Posterior cingulate gyrus (tissue), 11 donors: ENCODE results near the gene ZNG1A.
"Not testable (repeated sequence)": the region's sequence is repeated elsewhere in the genome, so short reads cannot be mapped to it uniquely, and the experiment has no call there.

Experiments
- DNase-seq, 10 donors: peaks; one replicate each; pipeline versions ENCODE4 v3.0.0 to v3.0.0-alpha.2; 2020 to 2021; ENCODE audit warnings: mixed read lengths in 3 of 10
- intact Hi-C: fragments of 100-400 bp; cut with DNase I; formaldehyde crosslinking; loops from one replicate; pipeline ENCODE4 v1.15.1; 2023

ZNG1A gene

GRCh38 chr9:100430-100829 lies 78.4 kb downstream of the ZNG1A start:
- intact Hi-C loops, DNase-seq: not testable (repeated sequence)

GRCh38 chr9:99867-100266 lies 79.0 kb downstream of the ZNG1A start:
- DNase-seq, intact Hi-C loops: not testable (repeated sequence)

DNA sequence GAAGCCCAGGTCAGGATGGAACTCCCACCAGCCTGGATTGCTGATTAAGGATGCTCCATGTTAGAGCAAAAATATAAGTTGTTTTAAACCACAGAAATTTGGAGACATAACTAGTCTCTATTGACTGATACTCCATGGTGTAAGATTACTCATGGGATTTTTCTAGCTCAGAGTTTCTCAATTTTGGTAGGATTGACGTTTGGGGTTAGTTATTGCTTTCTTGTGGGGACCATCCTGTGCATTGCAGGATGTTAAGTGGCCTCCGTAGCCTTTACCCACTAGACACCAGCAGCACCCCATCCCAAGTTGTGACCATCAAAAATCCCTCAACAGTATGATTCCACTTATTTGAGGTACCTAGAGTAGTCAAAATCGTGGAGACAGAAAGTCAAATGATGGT lies 80.1 kb downstream of the ZNG1A start:
- intact Hi-C loops, DNase-seq: not testable (repeated sequence)

- intact Hi-C loops = not testable (repeated sequence)
- DNase-seq = peak in 1 of 10 donors; percentile 66
These were observed 83.9 kb downstream of the ZNG1A start for GRCh38 chr9:94992-95391.

GRCh38 chr9:94323-94722 lies 84.5 kb downstream of the ZNG1A start:
- intact Hi-C loops, DNase-seq: not testable (repeated sequence)

DNA sequence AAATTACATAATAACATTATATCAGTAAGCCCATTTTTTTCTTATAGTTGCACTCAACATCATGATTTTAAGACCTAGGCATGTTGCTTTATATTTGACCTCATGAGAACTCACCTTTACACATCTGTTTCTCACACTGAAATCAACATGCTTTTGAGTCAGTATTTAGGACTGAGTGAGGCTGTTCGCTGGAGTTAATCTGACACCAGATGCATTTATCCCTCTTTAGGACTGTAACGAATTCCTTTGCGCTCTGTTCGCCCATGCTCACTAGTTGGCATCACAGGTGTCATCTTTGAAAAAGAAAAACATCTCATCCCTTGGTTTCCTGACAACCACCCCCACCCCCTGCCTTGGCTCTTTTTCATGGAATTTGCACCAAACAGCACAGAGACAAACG lies 84.9 kb downstream of the ZNG1A start:
- DNase-seq, intact Hi-C loops: not testable (repeated sequence)

DNA sequence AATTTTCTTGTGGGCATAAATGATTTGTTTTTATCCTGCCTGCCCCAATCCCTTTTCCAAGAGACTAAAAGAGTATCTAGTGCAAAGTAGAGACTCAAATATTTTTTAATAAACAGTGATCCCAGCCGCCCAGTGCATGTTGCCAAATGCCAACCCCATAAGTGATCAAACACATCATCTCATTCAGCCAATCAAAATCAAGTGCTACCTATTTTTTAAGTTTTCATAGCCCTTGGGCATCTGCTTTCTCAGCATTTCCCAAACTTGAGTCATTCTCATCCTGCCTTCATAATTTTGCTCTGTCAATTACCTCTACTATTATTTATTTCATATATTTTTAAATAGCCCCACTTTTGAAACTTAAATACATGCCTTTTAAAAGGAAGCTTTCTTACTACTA lies 88.0 kb downstream of the ZNG1A start:
- DNase-seq, intact Hi-C loops: not testable (repeated sequence)

DNA sequence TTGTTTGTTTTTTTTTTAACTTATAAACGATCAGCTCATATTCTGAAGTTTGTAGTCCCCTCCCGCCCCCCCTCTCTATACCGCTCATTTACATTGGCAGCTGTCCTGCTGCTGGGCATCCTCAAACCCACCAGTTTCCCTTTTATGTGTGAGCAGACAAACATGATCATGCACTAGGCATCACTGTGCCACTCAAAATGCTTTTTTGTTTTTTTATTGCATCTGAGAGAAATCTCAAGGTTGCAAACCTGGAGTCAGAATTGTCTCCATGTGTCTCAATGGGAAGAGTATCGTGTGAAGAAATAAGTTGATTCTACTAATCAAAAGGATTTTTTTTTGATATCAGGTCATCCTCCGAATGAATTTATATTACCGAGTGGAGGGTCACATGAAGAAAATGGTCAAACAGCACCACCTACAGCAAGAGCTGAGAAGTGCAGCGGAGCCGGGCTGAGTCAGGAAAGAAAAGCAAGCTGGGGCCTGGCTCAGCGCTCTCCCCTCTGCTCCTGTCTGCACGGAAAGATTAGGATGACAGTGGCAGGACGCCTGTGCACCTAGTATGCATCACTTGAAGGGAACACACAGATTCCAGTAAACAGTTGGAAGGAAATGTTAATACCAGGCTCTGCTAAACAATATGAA lies 90.3 kb downstream of the ZNG1A start:
- intact Hi-C loops, DNase-seq: not testable (repeated sequence)

DNA sequence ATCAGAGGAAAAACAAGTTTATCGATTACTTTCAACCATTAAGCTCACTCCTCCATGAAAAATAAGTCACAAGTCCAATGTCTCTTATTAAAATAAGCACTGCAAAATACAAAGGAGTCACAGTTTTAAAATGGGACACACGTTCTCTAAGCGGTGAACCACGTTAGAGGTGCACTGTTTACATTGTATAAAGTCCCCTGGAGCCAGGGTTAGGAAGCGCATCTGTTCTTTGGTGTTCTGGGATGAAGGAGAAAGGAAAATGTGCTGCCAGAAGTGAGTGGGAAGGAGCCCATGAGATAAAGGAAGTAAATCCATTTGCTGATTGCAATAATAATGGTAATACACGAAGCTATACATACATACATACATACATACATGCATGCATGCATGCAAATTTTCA lies 91.0 kb downstream of the ZNG1A start:
- DNase-seq, intact Hi-C loops: not testable (repeated sequence)

DNA sequence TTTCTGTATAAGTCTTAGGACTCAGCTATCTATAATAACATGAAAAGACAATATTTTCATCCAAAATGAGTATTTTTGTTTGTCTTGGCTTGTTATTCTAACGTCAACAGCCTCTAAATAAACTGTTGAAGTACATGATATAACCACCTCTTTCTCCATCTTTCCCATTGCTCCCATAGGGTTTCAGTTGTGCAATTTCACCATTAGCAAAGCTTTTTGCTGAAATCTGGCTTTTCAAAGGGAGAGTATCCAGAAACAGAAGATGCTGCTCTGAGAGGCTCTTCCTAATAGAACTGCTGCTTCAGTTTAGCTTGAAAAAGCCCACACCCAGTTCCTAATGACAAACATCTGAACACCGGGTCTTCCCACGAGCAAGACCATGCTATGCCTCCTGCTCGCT lies 91.8 kb downstream of the ZNG1A start:
- intact Hi-C loops, DNase-seq: not testable (repeated sequence)

DNA sequence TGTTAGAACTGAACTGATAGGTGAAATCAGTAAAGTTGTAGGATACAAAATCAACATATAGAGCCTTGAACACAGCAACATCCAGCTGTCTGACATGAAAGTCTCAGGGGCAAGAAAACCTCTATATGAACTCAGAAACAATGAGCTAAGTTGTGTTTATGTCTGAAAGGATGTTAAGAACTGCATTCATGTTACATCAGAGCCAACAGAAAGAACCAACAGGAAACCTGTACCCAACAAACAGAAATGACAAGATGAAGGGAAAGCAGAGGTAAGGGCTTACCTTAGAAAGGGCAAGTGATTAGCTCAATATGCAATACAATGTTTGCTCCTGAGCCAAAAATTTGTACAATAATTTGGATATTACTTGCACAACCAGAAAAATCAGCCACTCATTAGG lies 92.2 kb downstream of the ZNG1A start:
- intact Hi-C loops, DNase-seq: not testable (repeated sequence)

DNA sequence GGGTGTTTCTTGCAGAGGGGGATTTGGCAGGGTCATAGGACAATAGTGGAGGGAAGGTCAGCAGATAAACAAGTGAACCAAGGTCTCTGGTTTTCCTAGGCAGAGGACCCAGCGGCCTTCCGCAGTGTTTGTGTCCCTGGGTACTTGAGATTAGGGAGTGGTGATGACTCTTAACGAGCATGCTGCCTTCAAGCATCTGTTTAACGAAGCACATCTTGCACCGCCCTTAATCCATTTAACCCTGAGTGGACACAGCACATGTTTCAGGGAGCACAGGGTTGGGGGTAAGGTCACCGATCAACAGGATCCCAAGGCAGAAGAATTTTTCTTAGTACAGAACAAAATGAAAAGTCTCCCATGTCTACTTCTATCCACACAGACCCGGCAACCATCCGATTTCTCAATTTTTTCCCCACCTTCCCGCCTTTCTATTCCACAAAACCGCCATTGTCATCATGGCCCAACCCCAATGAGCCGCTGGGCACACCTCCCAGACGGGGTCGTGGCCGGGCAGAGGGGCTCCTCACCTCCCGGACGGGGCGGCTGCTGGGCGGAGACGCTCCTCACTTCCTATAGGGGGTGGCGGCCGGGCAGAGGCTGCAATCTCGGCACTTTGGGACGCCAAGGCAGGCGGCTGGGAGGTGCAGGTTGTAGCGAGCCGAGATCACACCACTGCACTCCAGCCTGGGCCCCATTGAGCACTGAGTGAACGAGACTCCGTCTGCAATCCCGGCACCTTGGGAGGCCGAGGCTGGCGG lies 95.7 kb downstream of the ZNG1A start:
- intact Hi-C loops = not testable (repeated sequence)
- DNase-seq = peak in 1 of 10 donors; percentile 66

DNA sequence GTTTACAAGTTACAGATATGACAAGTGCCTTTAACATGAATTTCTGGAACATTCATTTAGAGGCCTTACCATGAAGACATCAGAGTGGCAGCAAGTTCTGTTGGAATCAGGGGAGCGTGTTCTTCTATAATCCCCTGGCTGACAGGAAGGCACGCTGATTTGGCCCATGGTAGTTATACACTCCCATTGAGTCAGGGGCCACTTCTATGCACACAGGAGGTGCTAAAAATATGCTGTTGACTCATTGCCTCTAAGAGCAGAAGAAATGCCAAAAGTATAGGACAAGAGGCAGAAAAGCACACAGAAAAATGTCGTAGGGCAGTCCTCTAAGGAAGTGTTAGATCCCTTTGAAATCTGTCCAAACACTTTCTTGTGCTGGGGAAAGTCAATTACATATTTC lies 100.5 kb downstream of the ZNG1A start:
- intact Hi-C loops, DNase-seq: not testable (repeated sequence)

- intact Hi-C loops, DNase-seq: not testable (repeated sequence)
These were observed 102.5 kb downstream of the ZNG1A start for GRCh38 chr9:76389-76788.

GRCh38 chr9:73900-74525 lies 104.8 kb downstream of the ZNG1A start:
- DNase-seq, intact Hi-C loops: not testable (repeated sequence)

DNA sequence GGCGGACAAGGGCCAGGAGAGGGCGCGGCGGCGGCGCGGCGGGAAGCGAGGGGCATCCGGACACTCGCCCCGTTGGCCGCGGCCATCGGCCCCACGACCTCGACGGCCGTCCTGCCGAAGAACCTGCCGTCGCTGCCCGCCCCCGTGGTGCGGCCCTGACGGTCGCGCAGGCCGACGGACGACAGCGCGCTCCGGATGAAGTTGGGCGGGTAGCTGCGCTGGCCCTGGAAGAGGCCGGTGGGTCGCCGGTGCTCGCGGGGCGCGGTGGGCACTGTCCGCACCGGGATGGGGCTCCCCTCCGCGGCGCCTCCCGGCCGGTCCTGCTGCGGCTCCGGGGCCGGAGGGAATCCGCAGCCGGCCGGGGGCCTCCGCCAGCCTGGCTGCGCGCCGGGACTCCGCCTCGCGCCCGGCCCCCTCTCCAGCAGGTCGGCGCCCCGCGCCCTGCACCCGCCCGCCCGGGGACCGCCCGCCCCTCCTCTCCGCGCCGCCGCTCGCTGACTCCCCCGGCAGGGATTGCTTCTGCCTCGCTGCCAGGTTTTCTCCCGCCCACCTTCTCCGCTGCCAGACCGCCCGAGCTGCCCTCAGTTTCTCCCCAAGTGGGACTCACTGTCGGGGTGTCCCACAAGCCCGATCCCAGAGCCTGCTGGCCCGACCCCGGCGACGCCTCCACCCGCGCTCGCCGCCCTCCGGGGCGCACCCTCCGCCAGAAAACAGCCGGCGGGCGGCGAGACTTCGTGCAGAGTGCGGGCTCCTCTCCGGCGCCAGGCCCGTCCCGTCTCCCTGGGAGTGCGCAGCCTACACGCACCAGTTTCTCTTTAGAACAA lies 105.6 kb downstream of the ZNG1A start:
- DNase-seq = peak in 3 of 10 donors; percentile 61 to 77 (median 62)
- intact Hi-C loops = not testable (repeated sequence)
